Measurements from ENCODE around the gene ACAD9.
"Not testable (repeated sequence)": the region's sequence is repeated elsewhere in the genome, so short reads cannot be mapped to it uniquely, and the experiment has no call there.

Gene ACAD9

GRCh38 chr3:128903501-128903900 lies 24.1 kb downstream of the ACAD9 start:
- DNase-seq = no peak

GRCh38 chr3:128906031-128906803 lies 26.8 kb downstream of the ACAD9 start:
- DNase-seq = no peak

GRCh38 chr3:128906804-128907525 lies 27.5 kb downstream of the ACAD9 start:
- no peak for DNase-seq

GRCh38 chr3:128907706-128908445 lies 28.5 kb downstream of the ACAD9 start:
- DNase-seq = no peak

- no peak for DNase-seq
These were observed 29.5 kb downstream of the ACAD9 start for GRCh38 chr3:128908951-128909350.

GRCh38 chr3:128910006-128910405 lies 30.6 kb downstream of the ACAD9 start:
- no peak for DNase-seq

GRCh38 chr3:128911911-128912310 lies 32.5 kb downstream of the ACAD9 start:
- no peak for DNase-seq

- no peak for DNase-seq
These were observed 35.7 kb downstream of the ACAD9 start for GRCh38 chr3:128914966-128915645.

- DNase-seq = no peak
These were observed 37.9 kb downstream of the ACAD9 start for GRCh38 chr3:128917291-128917690.

GRCh38 chr3:128919988-128920387 lies 40.6 kb downstream of the ACAD9 start:
- DNase-seq = no peak

GRCh38 chr3:128922804-128923459 lies 43.5 kb downstream of the ACAD9 start:
- DNase-seq = peak; percentile 38

GRCh38 chr3:128923576-128923975 lies 44.2 kb downstream of the ACAD9 start:
- DNase-seq = no peak

- not testable (repeated sequence) for DNase-seq
These were observed 44.6 kb downstream of the ACAD9 start for GRCh38 chr3:128923986-128924385.

GRCh38 chr3:128929364-128929763 lies 49.9 kb downstream of the ACAD9 start:
- no peak for DNase-seq

GRCh38 chr3:128931046-128931445 lies 51.6 kb downstream of the ACAD9 start:
- DNase-seq = no peak

GRCh38 chr3:128932516-128933212 lies 53.2 kb downstream of the ACAD9 start:
- DNase-seq = no peak

GRCh38 chr3:128933213-128933921 lies 53.9 kb downstream of the ACAD9 start:
- DNase-seq = no peak

- no peak for DNase-seq
These were observed 54.5 kb downstream of the ACAD9 start for GRCh38 chr3:128933922-128934253.

- no peak for DNase-seq
These were observed 56.5 kb downstream of the ACAD9 start for GRCh38 chr3:128935922-128936321.

GRCh38 chr3:128936341-128936740 lies 56.9 kb downstream of the ACAD9 start:
- no peak for DNase-seq

- DNase-seq = no peak
These were observed 60.8 kb downstream of the ACAD9 start for GRCh38 chr3:128940252-128940651.

Measured in stimulated activated CD4-positive, alpha-beta T cell treated with anti-CD3 and anti-CD28 coated beads, Interleukin-12 subunit alpha, Interleukin-12 subunit beta, amount 100 ng/mL, for 4 hours (primary cell).